Activated CD8-positive, alpha-beta memory T cell treated with anti-CD3 and anti-CD28 coated beads, Interleukin-2, amount 50 U/mL, for 4 hours (primary cell): ENCODE measurements around the gene TLR9.
"Not testable (repeated sequence)": the region's sequence is repeated elsewhere in the genome, so short reads cannot be mapped to it uniquely, and the experiment has no call there.

Source experiments
- DNase-seq: peaks from one replicate; pipeline ENCODE4 v3.0.0-alpha.2; 2020

The TLR9 gene

DNA sequence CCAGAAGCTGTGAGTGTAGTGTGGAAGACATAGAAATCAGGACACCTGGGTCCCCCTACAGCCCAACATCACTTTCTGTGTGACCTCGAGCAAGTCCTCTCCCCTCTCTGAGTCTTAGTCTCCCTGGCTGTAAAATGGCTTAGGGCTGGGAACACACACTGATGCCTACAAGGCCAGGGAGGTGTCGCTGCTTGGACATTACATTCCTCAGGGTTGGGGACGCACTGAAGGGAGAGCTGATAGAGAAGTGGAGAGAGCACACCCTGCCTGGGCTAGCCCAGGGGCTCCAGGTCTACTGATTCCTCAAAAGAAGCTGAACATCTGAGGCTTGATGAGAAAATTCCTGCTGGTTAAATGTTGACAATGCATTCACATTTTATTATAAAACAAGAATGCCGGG is 33.8 kb downstream of the TLR9 start:
- DNase-seq: no peak

GRCh38 chr3:52190294-52191074 is 35.0 kb downstream of the TLR9 start:
- DNase-seq: no peak

DNA sequence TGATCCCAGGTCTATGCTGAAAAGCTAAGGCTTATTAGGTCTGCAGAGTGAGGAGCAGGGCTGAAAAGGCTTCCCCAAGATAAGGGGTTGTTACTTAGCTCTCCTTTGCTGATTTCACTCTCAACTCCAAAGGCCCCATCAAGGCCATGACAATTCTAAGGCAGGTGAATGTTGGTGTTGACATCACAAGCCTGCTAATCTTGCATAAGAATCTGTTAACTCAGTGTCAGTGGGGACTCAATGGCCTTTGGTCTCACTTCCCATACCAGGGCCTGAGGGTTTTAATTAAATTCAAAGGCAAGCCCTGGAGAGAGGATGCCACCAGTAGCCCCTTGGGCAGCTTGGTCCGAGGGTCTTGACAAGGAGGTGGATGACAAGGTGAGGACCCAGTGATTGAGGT is 36.9 kb downstream of the TLR9 start:
- no peak for DNase-seq

DNA sequence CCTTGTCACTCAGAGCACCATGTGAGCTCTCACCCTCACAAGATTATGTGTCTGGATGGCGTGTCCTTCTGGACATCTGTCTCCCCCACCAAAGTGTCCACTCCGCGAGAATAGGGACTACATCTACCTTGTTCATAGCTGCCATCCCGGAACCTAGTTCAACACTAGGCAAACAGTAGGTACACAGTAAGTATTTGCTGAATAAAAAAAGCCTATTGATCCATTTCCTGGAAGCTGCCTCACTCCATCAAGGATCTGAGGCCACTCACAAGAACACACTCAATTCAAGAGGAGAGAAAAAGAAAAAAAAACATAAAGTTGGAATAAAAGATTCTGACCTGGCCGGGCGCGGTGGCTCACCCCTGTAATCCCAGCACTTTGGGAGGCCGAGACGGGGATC is 38.7 kb downstream of the TLR9 start:
- DNase-seq: no peak

DNA sequence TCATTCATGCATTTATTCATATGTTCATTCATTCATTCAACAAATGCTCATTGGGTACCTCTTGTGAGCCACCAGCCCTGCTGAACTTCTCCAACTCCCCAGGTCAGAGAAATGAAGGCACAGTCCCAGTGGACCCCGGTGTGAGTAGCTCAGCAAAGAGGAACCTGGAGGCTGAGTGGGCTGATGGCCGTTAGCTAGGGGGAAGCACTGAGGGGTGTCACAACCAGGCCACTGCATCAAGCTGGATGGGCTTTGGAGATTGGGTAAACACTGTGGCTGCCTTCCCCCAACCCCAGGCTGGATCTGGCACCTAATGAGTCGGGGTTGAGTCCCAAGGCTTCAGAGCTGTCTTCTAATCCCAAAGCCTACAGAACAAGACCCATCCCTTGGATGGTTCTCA is 39.6 kb downstream of the TLR9 start:
- no peak for DNase-seq

- no peak for DNase-seq
Observed at GRCh38 chr3:52185311-52185710, 40.1 kb downstream of the TLR9 start.

DNA sequence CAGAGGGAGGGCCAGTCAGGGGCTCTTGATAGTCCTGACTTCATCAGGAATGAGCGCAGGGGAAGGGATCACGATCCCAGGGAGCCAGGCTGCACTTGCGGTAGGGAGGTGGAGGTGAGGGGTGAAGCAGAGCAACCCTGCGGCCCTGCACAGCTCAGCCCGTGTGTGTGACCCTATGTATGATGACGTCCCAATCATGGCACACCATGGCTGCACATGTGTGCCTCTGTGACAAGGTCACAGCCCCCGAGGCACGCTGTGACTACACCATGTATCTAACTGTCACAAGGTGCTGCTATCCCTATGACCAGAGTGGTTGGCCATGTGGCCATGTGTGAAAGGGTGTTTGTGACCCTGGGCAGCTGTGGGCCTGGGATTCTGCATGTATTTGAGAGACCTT is 40.8 kb downstream of the TLR9 start:
- DNase-seq: no peak

GRCh38 chr3:52183786-52184445 is 41.5 kb downstream of the TLR9 start:
- DNase-seq: no peak

GRCh38 chr3:52182691-52183090 is 42.8 kb downstream of the TLR9 start:
- DNase-seq: no peak

- DNase-seq: no peak
Observed at GRCh38 chr3:52182196-52182595, 43.2 kb downstream of the TLR9 start.

GRCh38 chr3:52181543-52181942 is 43.9 kb downstream of the TLR9 start:
- no peak for DNase-seq

GRCh38 chr3:52178537-52178936 is 46.9 kb downstream of the TLR9 start:
- DNase-seq: no peak

DNA sequence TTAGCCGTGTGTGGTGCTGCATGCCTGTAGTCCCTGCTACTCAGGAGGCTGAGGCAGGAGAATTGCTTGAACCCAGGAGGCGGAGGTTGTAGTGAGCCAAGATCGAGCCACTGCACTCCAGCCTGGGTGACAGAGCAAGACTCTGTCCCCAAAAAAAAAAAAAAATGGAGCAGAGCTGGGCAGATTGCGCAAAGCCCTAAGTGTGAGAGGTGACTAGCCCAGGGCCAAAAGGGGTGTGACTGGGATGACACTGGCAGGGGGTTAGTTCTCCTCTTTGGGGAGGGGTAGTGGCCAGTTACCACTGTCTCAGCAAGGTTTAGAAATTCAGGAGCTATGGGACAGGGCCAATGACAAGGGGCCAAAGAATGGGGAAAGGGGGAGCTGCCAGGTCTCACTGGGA is 47.3 kb downstream of the TLR9 start:
- not testable (repeated sequence) for DNase-seq

DNA sequence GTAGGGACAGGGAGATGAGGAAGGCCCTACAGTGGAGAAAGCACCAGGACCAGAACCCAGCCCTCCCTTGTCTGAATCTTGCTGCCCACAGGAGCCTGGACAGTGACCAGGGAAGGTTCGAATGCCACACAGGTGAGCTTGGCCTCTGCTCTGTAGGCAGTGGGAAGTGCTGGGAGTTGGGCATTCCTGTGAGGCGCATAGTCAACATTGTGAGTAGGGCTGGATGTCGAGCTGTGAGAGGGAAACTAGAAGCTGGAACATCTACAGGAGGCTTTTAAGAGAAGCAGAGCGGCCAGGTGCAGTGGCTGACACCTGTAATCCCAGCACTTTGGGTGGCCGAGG is 47.8 kb downstream of the TLR9 start:
- no peak for DNase-seq

GRCh38 chr3:52176951-52177700 is 48.3 kb downstream of the TLR9 start:
- DNase-seq: no peak

- DNase-seq: no peak
Observed at GRCh38 chr3:52176180-52176752, 49.2 kb downstream of the TLR9 start.

DNA sequence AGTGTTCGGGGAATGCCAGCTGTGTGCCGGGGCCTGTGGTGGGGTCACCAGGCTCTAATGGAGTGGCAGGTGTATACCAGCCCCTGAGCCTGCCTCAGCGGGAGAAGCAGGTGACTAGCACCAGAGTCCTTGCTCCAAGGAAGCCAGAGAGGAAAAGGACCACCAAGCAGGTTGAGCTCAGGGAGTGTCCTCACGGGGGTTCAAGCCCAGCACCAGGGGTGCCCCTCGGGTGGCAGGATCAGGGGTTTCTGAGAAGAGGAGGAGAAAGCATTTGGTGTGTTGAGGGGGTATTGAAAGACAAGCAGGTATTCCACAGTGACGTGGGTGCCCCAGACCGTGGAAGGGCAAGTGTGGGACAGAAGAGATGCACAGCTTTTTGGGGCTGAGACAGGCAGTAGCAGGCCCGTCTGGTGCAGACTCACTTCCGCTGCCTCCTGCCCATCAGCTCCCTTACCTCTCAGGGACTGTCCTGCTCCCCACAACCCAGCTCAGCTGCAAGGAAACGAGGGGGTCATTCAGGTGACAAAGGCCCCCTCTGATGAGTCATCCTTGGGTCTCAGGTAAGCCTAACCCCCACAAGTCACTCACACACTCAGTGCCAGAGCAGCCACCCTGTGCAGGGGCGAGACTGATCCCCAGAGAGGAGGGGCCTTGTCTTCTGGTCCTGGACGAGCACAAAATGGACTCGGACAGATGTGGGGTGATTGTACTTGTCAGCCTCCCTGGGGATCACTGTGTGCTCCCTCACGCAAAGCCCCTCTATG is 49.8 kb downstream of the TLR9 start:
- DNase-seq: no peak

DNA sequence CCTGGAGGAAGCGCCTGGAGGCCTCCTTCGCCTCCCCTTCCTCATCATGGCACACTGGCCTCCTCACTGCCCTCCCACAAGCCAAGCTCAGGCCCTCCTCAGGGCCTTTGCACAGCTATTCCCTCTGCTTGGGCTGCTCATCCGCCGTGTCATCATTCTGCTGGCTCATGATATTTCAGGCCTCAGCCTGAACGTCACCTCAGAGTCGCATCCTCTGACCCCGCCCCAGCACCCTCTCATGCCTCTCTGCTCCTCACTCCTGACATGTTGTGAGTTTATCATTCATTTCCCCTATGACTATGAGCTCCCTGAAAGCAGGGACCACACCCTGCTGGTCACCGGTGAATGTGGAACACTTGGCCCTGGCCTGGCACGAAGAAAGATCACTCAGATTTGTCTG is 50.5 kb downstream of the TLR9 start:
- DNase-seq: no peak

GRCh38 chr3:52173101-52173500 is 52.3 kb downstream of the TLR9 start:
- DNase-seq: no peak

DNA sequence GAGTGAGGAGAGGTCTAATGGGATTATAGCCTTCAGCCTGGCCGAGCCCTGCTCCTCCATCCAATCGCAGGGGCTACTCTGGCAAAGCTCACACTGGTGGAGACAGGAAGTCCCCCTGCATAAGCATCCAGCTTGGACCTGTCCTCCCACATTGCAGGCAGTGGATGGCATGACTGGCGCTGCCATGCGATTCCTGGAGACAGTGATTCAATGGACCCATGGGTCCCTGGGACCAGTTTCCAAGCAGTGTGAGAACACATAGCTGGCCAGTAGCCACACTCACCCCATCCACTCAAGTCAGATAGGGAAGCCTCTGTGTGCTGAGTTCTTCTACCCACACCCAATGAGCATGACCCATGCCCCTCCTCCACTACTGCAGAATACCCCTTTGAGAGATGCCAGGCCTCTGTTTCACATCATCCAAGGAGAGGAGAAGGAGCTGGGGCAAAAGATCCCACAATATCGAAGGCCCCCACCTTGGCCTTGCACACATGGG is 53.1 kb downstream of the TLR9 start:
- no peak for DNase-seq

GRCh38 chr3:52171514-52172261 is 53.8 kb downstream of the TLR9 start:
- no peak for DNase-seq
